SW480 (cell line): ENCODE results near the gene ZNF521.

ENCODE experiments used
- DNase-seq: peaks from one replicate; pipeline ENCODE4 v3.0.0-alpha.2; 2016; ENCODE audit warnings: low spot score

The ZNF521 gene

GRCh38 chr18:25250474-25250851, 101.5 kb downstream of the ZNF521 start:
- DNase-seq = no peak

GRCh38 chr18:25248755-25249154, 103.2 kb downstream of the ZNF521 start:
- DNase-seq = no peak

GRCh38 chr18:25247725-25248124, 104.2 kb downstream of the ZNF521 start:
- DNase-seq = no peak

DNA sequence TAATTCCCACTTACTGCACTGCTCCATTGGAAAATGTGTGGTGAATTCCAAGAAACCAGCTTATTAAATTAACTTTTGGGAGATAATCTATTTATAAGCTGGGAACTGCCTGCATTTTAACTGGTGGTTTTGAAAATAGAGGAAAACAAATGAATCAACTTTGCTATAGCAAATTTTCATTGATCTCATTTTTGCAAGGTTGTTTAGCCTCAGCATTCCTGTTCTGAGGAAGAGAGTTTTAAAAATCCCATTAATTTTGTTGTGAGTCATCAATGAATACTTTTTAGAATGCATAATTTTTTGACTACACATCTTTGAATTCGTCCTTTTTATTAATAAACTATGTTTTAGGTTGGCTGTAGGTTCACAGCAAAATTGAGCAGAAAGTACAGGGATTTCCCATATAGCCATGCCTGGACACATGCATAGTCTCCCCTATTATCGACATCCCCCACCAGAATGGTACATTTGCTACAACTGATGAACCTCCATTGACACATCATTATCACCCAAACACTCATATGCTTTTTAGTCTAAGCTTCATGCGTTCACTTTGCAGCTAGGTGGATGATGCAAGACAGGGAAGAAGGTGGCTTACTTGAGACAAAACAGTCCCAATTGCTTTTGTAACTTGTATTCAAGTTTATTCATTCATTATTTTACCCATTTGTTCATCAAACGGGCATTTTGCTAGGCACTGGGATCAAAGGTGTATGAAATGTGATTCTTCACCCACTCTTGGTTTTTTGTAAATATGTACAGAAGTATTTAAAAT, 106.9 kb downstream of the ZNF521 start:
- no peak for DNase-seq

- no peak for DNase-seq
Observed at GRCh38 chr18:25244170-25244569, 107.8 kb downstream of the ZNF521 start.

DNA sequence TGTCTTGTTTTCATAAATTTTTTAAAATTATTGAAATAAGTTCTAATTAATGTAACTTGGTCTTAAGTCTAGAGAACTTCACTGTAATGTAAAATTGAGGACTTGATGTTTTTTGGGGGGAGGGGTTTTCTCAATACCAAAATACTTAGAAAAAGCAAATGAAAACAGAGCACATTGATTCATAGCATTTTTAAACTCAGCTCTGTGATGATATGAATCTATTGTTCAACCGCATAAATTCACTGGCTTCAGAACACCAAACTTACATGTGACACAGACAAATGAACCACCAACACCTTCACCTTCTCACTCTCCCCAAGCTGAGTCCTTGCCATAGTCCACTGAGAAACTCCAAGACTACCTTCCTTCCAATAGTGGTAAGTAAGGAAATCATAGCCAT, 108.2 kb downstream of the ZNF521 start:
- DNase-seq = no peak

GRCh38 chr18:25243257-25243656, 108.7 kb downstream of the ZNF521 start:
- no peak for DNase-seq

GRCh38 chr18:25240420-25240770, 111.6 kb downstream of the ZNF521 start:
- no peak for DNase-seq

- DNase-seq = no peak
Observed at GRCh38 chr18:25239581-25240419, 112.2 kb downstream of the ZNF521 start.

DNA sequence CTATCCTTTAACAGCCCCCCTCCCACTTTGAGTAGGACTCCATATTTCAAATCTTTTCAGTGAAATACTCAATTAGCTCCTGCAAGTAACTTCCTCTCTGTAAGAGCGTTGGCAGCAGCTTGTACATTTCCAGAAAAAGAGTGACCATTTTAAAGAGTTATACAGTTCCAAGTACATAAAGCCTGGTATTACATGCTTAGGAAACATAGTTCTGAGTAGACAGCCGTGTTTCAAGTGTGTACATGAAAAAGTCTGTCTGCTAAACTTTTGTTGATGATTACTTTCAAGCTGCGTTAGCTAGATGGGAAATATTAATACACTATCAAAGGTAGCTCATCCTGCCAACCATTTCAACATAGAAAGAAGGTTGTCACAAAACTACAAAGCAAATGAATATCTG, 112.8 kb downstream of the ZNF521 start:
- DNase-seq = no peak

DNA sequence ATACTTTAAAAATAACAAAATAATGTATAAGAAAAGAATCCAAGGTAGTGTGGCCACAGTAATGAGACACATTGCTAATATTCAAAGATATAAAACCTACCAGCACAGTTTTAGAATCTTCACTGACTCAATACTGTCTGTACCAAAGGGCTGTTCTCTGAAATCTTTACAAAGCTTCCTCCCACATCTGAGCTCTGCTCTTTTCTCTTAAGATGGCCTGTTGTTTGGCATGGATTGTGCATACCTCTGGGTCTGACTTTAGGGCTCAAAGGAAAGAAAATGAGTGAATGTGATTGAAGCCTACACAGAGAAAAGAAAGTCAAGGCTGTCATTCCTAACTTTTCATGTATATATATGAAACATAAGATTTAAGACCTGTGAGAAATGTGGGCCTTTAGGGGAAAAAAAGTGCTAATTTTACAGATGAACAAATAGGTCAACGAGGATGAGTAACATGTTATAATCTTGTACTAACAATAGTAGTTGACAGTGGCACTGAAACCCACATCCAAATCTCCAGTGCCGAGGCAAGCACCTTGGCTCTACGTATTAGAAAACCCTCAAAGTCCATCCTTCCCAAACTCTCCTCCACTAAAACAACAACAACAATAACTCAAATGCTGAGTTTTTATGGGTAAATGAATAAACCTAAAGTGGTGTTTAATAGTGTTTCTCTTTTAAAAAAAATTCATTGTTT, 114.2 kb downstream of the ZNF521 start:
- no peak for DNase-seq

DNA sequence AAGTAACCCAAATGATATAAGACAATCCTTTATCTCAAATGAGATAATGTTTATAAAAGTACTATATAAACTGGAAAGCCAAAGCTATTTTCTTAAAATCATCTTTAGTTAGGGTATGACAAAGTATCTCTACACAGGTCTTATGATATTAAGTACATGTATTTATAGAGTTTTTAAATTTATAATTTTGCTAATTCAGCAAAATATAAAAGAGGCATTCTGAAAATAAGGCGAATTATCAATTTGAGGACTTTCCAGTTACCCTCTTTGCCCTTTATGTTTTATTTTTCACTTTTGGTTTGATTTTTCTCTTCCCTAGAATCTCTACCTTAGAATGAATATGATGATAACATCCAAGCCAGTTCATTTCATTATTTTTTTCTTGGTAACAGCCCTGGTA, 115.2 kb downstream of the ZNF521 start:
- no peak for DNase-seq

DNA sequence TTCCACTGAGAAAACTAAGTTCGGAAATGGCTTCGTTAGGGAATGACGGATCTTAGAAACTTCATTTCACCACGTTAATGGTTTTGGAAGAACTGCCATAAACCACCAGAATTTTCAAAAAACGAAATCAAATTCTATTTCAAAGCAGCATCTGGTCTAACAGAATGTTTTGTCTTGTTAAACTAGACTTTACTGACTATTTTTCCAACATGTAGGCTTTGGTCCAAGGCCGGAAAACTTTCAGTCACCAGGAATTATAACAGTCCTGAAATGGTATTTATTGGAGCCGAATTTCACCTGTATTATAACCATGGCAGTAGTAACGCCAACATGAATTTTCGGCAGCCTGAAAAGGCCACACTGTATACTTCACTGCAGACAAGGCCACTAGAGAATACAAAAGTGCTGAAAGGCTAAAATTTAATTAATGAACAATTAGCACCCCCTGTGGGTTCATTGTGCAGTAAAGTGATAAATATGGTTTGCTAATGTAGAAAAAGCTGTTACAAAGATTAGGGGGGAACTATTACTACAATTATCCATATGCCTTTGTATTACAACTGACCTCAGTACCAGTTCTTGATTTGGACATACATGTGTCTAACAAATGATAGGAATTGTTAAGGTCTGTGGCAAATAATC, 116.4 kb downstream of the ZNF521 start:
- DNase-seq = no peak

DNA sequence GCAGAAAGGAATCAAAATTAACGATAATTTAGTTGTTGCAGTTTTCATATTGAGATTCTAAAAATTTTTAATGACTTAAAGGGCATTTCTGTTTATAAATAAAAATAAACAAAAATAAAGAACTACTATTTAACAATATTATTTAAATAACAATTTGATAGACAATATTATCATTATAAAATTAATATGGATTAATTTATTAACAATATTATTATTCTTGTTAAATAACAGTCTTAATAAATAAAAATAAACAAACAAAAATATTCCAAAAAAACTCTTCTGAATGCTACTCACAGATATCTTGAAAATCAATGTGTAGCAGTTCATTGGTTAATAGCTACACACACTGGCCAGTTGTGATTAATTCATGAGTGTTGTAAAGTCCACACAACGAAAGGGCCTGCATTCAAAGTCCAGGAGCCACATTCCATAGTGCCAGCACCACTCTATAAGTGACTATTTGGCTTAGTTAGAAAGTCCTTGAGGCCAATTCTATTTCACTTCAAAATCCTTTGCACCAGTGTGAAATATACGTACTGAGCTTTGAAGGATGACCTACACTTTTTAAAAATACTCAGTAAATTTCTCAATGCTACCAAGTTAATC, 117.1 kb downstream of the ZNF521 start:
- DNase-seq = no peak

- DNase-seq = no peak
Observed at GRCh38 chr18:25234322-25234639, 117.7 kb downstream of the ZNF521 start.

DNA sequence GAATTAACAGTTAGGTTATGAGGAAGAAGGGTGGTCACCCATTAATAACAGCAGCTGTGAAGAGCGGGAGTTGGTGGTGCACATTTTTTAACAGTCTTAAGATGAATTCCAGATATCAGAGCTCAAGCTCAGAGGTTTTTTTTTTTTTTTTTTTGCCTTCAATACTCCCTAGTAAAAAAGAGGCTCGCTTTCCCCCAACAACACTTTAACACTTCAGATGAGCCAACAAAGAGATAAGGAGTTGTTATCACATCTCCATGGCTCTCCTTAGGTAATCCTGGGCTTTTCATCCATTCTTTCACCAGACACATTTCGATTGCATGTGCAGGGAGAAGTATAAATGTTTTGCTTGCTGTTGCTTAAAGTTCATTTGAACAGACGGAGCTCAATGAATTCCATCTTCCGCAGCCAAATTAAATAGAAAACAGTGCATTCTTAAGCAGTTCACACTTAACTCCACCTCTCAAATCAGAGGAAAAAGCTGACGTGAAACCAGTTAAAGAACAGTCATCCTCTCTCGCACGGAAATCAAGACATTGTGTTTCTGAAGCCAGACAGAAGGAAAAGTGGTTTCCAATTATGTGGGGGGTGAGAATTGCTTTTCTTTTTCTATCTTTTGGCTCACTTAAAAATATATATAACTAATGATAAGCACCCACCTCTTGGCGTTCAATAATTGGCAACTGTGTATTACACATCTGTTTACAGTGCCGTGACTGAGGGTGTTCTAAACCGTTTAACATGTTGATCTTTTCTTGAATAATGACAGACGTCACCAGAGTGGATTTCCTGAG, 118.2 kb downstream of the ZNF521 start:
- DNase-seq = no peak

DNA sequence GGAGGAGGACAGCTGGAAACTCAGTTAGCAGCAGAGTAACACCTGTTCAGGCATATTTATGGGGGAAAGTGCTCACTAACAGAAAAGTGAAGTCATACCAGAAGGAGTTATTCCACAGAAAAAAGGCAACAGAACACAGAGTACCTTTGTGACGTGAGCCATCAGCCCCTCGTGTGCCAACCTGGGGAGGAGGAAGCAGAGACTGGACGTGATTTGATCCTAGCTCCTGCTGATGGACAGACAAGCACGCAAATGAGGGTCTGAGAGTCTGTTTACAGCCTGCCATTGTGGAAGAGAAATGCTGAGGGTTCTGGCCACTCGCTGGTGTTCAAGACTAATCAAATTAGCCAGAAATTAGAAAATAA, 120.7 kb downstream of the ZNF521 start:
- DNase-seq = no peak

GRCh38 chr18:25230658-25231326, 121.2 kb downstream of the ZNF521 start:
- no peak for DNase-seq

DNA sequence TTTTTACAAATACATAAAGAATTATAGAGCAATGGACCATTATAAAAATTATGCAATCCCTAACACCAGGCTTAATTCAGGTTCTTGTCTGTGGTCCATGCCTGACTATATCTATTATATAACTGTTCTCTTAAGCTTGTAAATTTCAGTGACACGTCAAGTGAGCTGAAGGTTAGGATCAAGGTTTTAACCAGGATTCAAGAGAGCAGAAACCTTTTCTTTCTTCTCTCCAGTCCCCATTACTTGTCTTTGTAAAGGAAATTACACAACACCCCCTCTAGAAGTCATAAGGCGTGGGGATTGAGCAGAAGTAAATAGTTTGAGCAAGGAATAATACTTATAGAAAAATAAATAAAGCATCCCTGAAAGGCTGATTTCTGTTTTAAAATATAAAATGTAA, 122.0 kb downstream of the ZNF521 start:
- no peak for DNase-seq

- no peak for DNase-seq
Observed at GRCh38 chr18:25229081-25229480, 122.9 kb downstream of the ZNF521 start.

- no peak for DNase-seq
Observed at GRCh38 chr18:25228410-25228809, 123.6 kb downstream of the ZNF521 start.
